KBM-7 (cell line): ENCODE measurements around the gene FAM50A.
"Not testable (repeated sequence)": the region's sequence is repeated elsewhere in the genome, so short reads cannot be mapped to it uniquely, and the experiment has no call there.

Experiments used
- DNase-seq: peaks from one replicate; pipeline ENCODE4 v3.0.0-alpha.2; 2015
- in situ Hi-C: fragments of 300-500 bp; cut with MboI; formaldehyde crosslinking; loops from 2 replicates; pipeline ENCODE4 v1.14.3; 2020; ENCODE audit warnings: low sequenced_read_pairs, low pct_unique_long_range_greater_than_20kb, mixed read lengths

FAM50A gene

GRCh38 chrX:154490414-154491083, 46.6 kb downstream of the FAM50A start, which contains the start of gene SLC10A3:
SLC10A3 (minus strand) TSS chrX:154490629; CDS start chrX:154488940, 1,689 bp downstream.
- peak; percentile 97 for DNase-seq
- in situ Hi-C loops = no loop called here

- no peak for DNase-seq
- in situ Hi-C loops = no loop called here
Observed at GRCh38 chrX:154494715-154495114, 50.8 kb downstream of the FAM50A start.

DNA sequence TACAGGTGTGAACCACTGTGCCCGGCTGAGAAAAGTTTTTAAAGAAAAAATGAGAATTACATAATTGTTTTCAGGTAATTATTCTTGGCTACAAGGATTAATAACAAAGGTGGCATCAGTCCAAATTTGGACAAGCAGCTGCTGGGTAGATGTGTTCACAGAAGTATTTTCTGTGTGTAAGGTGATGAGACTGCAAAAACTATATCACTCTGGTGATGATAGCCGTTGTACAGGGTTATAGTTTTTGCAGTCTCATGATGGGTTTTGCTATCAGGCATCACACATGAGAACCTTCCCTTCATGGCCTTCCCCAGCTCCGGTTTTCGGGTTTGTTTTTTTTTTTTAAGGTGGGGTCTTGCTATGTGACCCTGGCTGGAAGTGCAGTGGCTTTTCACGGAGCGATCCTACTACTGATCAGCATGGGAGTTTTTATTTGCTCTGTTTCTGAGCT, 51.6 kb downstream of the FAM50A start:
- no peak for DNase-seq
- in situ Hi-C loops = no loop called here

GRCh38 chrX:154496591-154497137, 52.7 kb downstream of the FAM50A start:
- DNase-seq, in situ Hi-C loops: not testable (repeated sequence)
